Activated naive CD4-positive, alpha-beta T cell treated with anti-CD3 and anti-CD28 coated beads, Interleukin-2, amount 10 ng/mL, durations not matched to agents 7 days and 5 days (primary cell): ENCODE measurements around the gene RPS6KA4.
"Not testable (repeated sequence)": the region's sequence is repeated elsewhere in the genome, so short reads cannot be mapped to it uniquely, and the experiment has no call there.

Experiments
- CTCF ChIA-PET: fragments of 350-600 bp; sonication (Branson Sonifier 250); formaldehyde crosslinking; loops from one replicate; lab custom pipeline; 2021; ENCODE audit warnings: antibody characterized with exemption; lab: Charles Lee
- DNase-seq: peaks from one replicate; pipeline ENCODE4 v3.0.0-alpha.2; 2020
- H3K27ac Mint-ChIP-seq: one replicate; pipeline ENCODE4 v1.8.0; 2021; ENCODE audit warnings: mild to moderate bottlenecking, moderate library complexity, mixed read lengths
- H3K27me3 Mint-ChIP-seq: one replicate; pipeline ENCODE4 v1.8.0; 2021; ENCODE audit warnings: mild to moderate bottlenecking, mixed read lengths
- H3K36me3 Mint-ChIP-seq: one replicate; pipeline ENCODE4 v1.8.0; 2021; ENCODE audit warnings: mixed read lengths
- H3K4me1 Mint-ChIP-seq: one replicate; pipeline ENCODE4 v1.8.0; 2021; ENCODE audit warnings: mixed read lengths
- H3K4me3 Mint-ChIP-seq: one replicate; pipeline ENCODE4 v1.8.0; 2021; ENCODE audit warnings: mild to moderate bottlenecking, moderate library complexity, mixed read lengths
- H3K9me3 Mint-ChIP-seq: one replicate; pipeline ENCODE4 v1.8.0; 2021; ENCODE audit warnings: mixed read lengths

Gene RPS6KA4

GRCh38 chr11:64407630-64408029, 48.7 kb downstream of the RPS6KA4 start:
- peaks cover 28% of the 10 kb centered on the region for H3K27me3 Mint-ChIP-seq
- no peaks in the 10 kb centered on the region for H3K36me3 Mint-ChIP-seq
- H3K4me3 Mint-ChIP-seq, result no peak overlapping the region
- CTCF ChIA-PET, result no interaction called here
- no peak for DNase-seq
- H3K27ac Mint-ChIP-seq, result no peak overlapping the region
- H3K9me3 Mint-ChIP-seq, result no peaks in the 10 kb centered on the region
- H3K4me1 Mint-ChIP-seq, result no peaks in the 10 kb centered on the region

GRCh38 chr11:64409278-64409677, 50.3 kb downstream of the RPS6KA4 start:
- H3K27ac Mint-ChIP-seq, result no peak overlapping the region
- H3K36me3 Mint-ChIP-seq, result no peaks in the 10 kb centered on the region
- H3K27me3 Mint-ChIP-seq, result peaks cover 12% of the 10 kb centered on the region
- no peaks in the 10 kb centered on the region for H3K4me1 Mint-ChIP-seq
- CTCF ChIA-PET, result no interaction called here
- no peaks in the 10 kb centered on the region for H3K9me3 Mint-ChIP-seq
- DNase-seq, result no peak
- no peak overlapping the region for H3K4me3 Mint-ChIP-seq

GRCh38 chr11:64409707-64410403, 50.9 kb downstream of the RPS6KA4 start:
- Mint-ChIP-seq H3K27me3 (peaks cover 6% of the 10 kb centered on the region), H3K4me1 (no peaks in the 10 kb centered on the region), H3K4me3 (no peak overlapping the region), H3K9me3 (no peaks in the 10 kb centered on the region), H3K27ac (no peak overlapping the region), H3K36me3 (no peaks in the 10 kb centered on the region)
- no peak for DNase-seq
- CTCF ChIA-PET, result no interaction called here

- Mint-ChIP-seq H3K36me3 (no peaks in the 10 kb centered on the region), H3K4me1 (no peaks in the 10 kb centered on the region), H3K9me3 (no peaks in the 10 kb centered on the region), H3K4me3 (no peak overlapping the region), H3K27me3 (peaks cover 5% of the 10 kb centered on the region), H3K27ac (no peak overlapping the region)
- no peak for DNase-seq
- CTCF ChIA-PET, result no interaction called here
These were observed 51.4 kb downstream of the RPS6KA4 start for GRCh38 chr11:64410404-64410734.

- DNase-seq, result no peak
- CTCF ChIA-PET, result no interaction called here
- no peaks in the 10 kb centered on the region for H3K4me1 Mint-ChIP-seq
These were observed 54.5 kb downstream of the RPS6KA4 start for GRCh38 chr11:64413417-64413816.

GRCh38 chr11:64415286-64415685, 56.3 kb downstream of the RPS6KA4 start:
- DNase-seq, result no peak
- H3K27me3 Mint-ChIP-seq, result peaks cover 5% of the 10 kb centered on the region
- H3K4me1 Mint-ChIP-seq, result no peaks in the 10 kb centered on the region
- CTCF ChIA-PET, result no interaction called here
- no peak overlapping the region for H3K4me3 Mint-ChIP-seq
- peaks cover 4% of the 10 kb centered on the region for H3K9me3 Mint-ChIP-seq
- H3K27ac Mint-ChIP-seq, result no peak overlapping the region
- no peaks in the 10 kb centered on the region for H3K36me3 Mint-ChIP-seq

More at GRCh38 chr11:64413417-64413816, 54.5 kb downstream of the RPS6KA4 start:
- Mint-ChIP-seq H3K36me3 (no peaks in the 10 kb centered on the region), H3K27ac (no peak overlapping the region), H3K9me3 (peaks cover 3% of the 10 kb centered on the region), H3K27me3 (peaks cover 5% of the 10 kb centered on the region), H3K4me3 (no peak overlapping the region)

- no peak overlapping the region for H3K4me3 Mint-ChIP-seq
- no peak for DNase-seq
- peaks cover 2% of the 10 kb centered on the region for H3K27me3 Mint-ChIP-seq
These were observed 57.2 kb downstream of the RPS6KA4 start for GRCh38 chr11:64415996-64416728.

GRCh38 chr11:64418233-64418632, 59.3 kb downstream of the RPS6KA4 start:
- CTCF ChIA-PET, H3K36me3 Mint-ChIP-seq, H3K27ac Mint-ChIP-seq, H3K27me3 Mint-ChIP-seq, DNase-seq, H3K4me3 Mint-ChIP-seq, H3K4me1 Mint-ChIP-seq, H3K9me3 Mint-ChIP-seq: not testable (repeated sequence)

More at GRCh38 chr11:64415996-64416728, 57.2 kb downstream of the RPS6KA4 start:
- no peaks in the 10 kb centered on the region for H3K36me3 Mint-ChIP-seq
- CTCF ChIA-PET, result no interaction called here
- H3K4me1 Mint-ChIP-seq, result no peaks in the 10 kb centered on the region
- H3K9me3 Mint-ChIP-seq, result peaks cover 4% of the 10 kb centered on the region
- H3K27ac Mint-ChIP-seq, result no peak overlapping the region

GRCh38 chr11:64419257-64419790, 60.4 kb downstream of the RPS6KA4 start:
- Mint-ChIP-seq H3K36me3 (no peaks in the 10 kb centered on the region), H3K4me1 (no peaks in the 10 kb centered on the region), H3K27ac (no peak overlapping the region), H3K4me3 (no peak overlapping the region), H3K27me3 (no peaks in the 10 kb centered on the region), H3K9me3 (peaks cover 4% of the 10 kb centered on the region)
- CTCF ChIA-PET, result no interaction called here
- no peak for DNase-seq

- CTCF ChIA-PET, result no interaction called here
- Mint-ChIP-seq H3K27ac (no peak overlapping the region), H3K36me3 (no peaks in the 10 kb centered on the region), H3K4me1 (no peaks in the 10 kb centered on the region), H3K4me3 (no peak overlapping the region), H3K27me3 (no peaks in the 10 kb centered on the region), H3K9me3 (peaks cover 4% of the 10 kb centered on the region)
- no peak for DNase-seq
These were observed 61.0 kb downstream of the RPS6KA4 start for GRCh38 chr11:64419818-64420485.
